Peyer's patch (tissue), 4 donors: ENCODE data around the gene CMTM1. TPM values are rescaled to one million over a fixed set of nuclear protein-coding genes. Genes with fewer than 3 reads are reported as not detected.
"Not testable (repeated sequence)": the region's sequence is repeated elsewhere in the genome, so short reads cannot be mapped to it uniquely, and the experiment has no call there.

Source experiments
- DNase-seq, 3 donors: peaks; one replicate each; pipeline ENCODE4 v3.0.0-alpha.2; 2017 to 2019
- H3K27ac ChIP-seq, 4 donors: fragments of 200-600 bp; sonication (generic); one replicate each; pipeline ENCODE4 v1.5.1; 2016 to 2019
- H3K27me3 ChIP-seq, 2 donors: fragments of 200-600 bp; sonication (generic); one replicate each; pipeline ENCODE4 v1.5.1; 2019
- H3K36me3 ChIP-seq, 3 donors: fragments of 200-600 bp; sonication (generic); one replicate each; pipeline ENCODE4 v1.5.1; 2016 to 2019
- H3K4me1 ChIP-seq, 4 donors: fragments of 200-600 bp; sonication (generic); one replicate each; pipeline ENCODE4 v1.5.1; 2016 to 2019
- H3K4me3 ChIP-seq, 4 donors: fragments of 200-600 bp; sonication (generic); 1 replicate in 3 of 4; 2 replicates in 1 of 4; pipeline ENCODE4 v1.5.1; 2016 to 2019; ENCODE audit warnings: mild to moderate bottlenecking in 1 of 4
- H3K9me3 ChIP-seq, 4 donors: fragments of 200-600 bp; sonication (generic); one replicate each; pipeline ENCODE4 v1.5.1; 2016 to 2019; ENCODE audit warnings: mild to moderate bottlenecking in 1 of 4
- CTCF ChIP-seq, 6 experiments: fragments of 450-650 bp in 4 of 6; fragments of 200-600 bp in 2 of 6; sonication (generic) in 1 of 6; IDR thresholded peaks; one replicate each; pipeline ENCODE4 v1.5.1; 2017 to 2019; ENCODE audit warnings: antibody characterized with exemption in 6 of 6, mild to moderate bottlenecking in 3 of 6, moderate library complexity in 1 of 6
- POLR2A ChIP-seq, 2 donors: fragments of 450-650 bp; IDR thresholded peaks; one replicate each; pipeline ENCODE4 v1.5.1; 2017; ENCODE audit warnings: antibody characterized with exemption in 2 of 2, mild to moderate bottlenecking in 2 of 2, moderate library complexity in 2 of 2
- total RNA-seq, 4 donors: library from RNA; depleted of rRNA; stranded (reverse); fragments of >200 nt; gene quantifications; one replicate each; pipeline ENCODE4 v1.1.0, GENCODE V29; 2016

CMTM1 gene
- total RNA-seq, 4 donors from 2014 or later: 1.4 to 3.6 (median 2.1) TPM; not detected in 1

- DNase-seq: no peak
- Histone ChIP-seq H3K27me3 (no peaks in the 10 kb centered on the region), H3K4me1 (peaks cover 0 to 17% (median 15%) of the 10 kb centered on the region in 4 donors), H3K4me3 (no peak overlapping the region), H3K9me3 (no peaks in the 10 kb centered on the region), H3K27ac (no peak overlapping the region), H3K36me3 (peaks cover 0 to 51% (median 0%) of the 10 kb centered on the region in 3 donors)
- TF ChIP-seq CTCF (IDR thresholded peaks at IDR 0.05) (no peak), POLR2A (IDR thresholded peaks at IDR 0.05) (no peak)
Measured at GRCh38 chr16:66610111-66610820, 44.0 kb downstream of the CMTM1 start.

- not testable (repeated sequence) for H3K27me3 ChIP-seq, H3K9me3 ChIP-seq, DNase-seq, H3K4me1 ChIP-seq, H3K27ac ChIP-seq, H3K4me3 ChIP-seq
- peaks cover 0 to 55% (median 0%) of the 10 kb centered on the region in 3 donors for H3K36me3 ChIP-seq
Measured at GRCh38 chr16:66611911-66612310, 45.7 kb downstream of the CMTM1 start.

- DNase-seq: no peak
- Histone ChIP-seq H3K36me3 (peaks cover 0 to 55% (median 0%) of the 10 kb centered on the region in 3 donors), H3K27ac (no peak overlapping the region), H3K4me3 (no peak overlapping the region), H3K9me3 (no peaks in the 10 kb centered on the region), H3K4me1 (peaks cover 0 to 4% (median 0%) of the 10 kb centered on the region in 4 donors), H3K27me3 (no peaks in the 10 kb centered on the region)
- TF ChIP-seq CTCF (IDR thresholded peaks at IDR 0.05) (no peak), POLR2A (IDR thresholded peaks at IDR 0.05) (no peak)
Measured at GRCh38 chr16:66612422-66612821, 46.2 kb downstream of the CMTM1 start.

- no peaks in the 10 kb centered on the region for H3K9me3 ChIP-seq
- peaks cover 0 to 55% (median 0%) of the 10 kb centered on the region in 3 donors for H3K36me3 ChIP-seq
- no peaks in the 10 kb centered on the region for H3K27me3 ChIP-seq
- DNase-seq: no peak
- no peak overlapping the region for H3K4me3 ChIP-seq
- TF ChIP-seq POLR2A (IDR thresholded peaks at IDR 0.05): no peak
- no peak for TF ChIP-seq CTCF (IDR thresholded peaks at IDR 0.05)
- H3K27ac ChIP-seq: no peak overlapping the region
- H3K4me1 ChIP-seq: no peaks in the 10 kb centered on the region
Measured at GRCh38 chr16:66614161-66614802, 48.0 kb downstream of the CMTM1 start.

- TF ChIP-seq CTCF (IDR thresholded peaks at IDR 0.05): no peak
- TF ChIP-seq POLR2A (IDR thresholded peaks at IDR 0.05): no peak
- H3K27ac ChIP-seq: no peak overlapping the region
- H3K4me3 ChIP-seq: no peak overlapping the region
- H3K9me3 ChIP-seq: no peaks in the 10 kb centered on the region
- no peaks in the 10 kb centered on the region for H3K4me1 ChIP-seq
- H3K27me3 ChIP-seq: no peaks in the 10 kb centered on the region
- DNase-seq: no peak
- peaks cover 0 to 44% (median 0%) of the 10 kb centered on the region in 3 donors for H3K36me3 ChIP-seq
Measured at GRCh38 chr16:66616169-66616568, 49.9 kb downstream of the CMTM1 start.

GRCh38 chr16:66616592-66616991, 50.4 kb downstream of the CMTM1 start:
- DNase-seq: no peak
- no peak for TF ChIP-seq CTCF (IDR thresholded peaks at IDR 0.05)
- no peak for TF ChIP-seq POLR2A (IDR thresholded peaks at IDR 0.05)
- Histone ChIP-seq H3K36me3 (peaks cover 0 to 44% (median 0%) of the 10 kb centered on the region in 3 donors), H3K27me3 (no peaks in the 10 kb centered on the region), H3K27ac (no peak overlapping the region), H3K4me3 (no peak overlapping the region), H3K9me3 (no peaks in the 10 kb centered on the region), H3K4me1 (no peaks in the 10 kb centered on the region)
